ENCODE measurements around the gene PAX5.

PAX5 gene

DNA sequence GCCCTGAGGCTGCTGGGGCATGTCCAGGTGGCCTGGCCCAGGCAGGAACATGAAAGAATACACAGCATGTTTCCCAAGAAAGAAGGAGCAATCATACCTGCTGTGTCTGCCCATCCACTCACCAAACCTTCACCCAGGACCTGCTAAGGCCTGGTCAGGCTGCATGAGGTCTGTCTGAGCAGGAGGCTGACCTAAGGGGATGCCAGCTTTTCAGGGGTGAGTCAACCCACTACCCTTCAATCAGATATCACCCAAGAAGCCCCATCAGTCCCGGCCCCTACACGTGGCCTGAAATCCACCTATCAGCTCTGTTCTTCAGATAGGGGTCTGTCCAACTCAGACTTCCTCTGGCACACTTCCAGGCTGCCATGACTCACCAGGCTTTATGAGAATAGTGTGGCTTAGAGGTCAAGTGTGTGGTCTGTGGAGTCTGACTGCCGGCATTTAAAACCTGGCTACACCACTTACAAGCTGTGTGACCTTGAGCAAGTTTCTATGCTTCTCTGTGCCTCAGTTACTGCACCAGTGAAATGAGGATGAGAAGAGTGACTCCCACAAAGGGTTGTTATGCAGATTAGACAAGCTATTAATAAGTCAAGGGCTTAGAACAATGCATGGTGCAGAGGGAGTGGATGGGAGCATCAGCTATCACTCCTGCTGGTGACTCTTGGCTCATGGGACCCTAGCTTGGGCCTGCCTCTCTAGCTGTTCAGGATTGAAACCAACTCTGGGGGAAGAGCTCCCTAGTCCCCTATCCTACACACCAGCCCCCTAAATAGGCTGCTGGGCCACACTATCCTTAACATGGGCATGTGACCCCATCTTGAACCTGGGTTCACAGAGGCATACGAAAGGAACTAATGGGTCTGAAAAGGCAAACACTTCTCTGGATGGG, 130.3 kb downstream of the PAX5 start:
- no peaks in the 10 kb centered on the region for H3K9me3 ChIP-seq (ENCODE audit: control insufficient read depth, low read length)
- H3K4me1 ChIP-seq (ENCODE audit: control insufficient read depth, insufficient read depth, low read length): no peaks in the 10 kb centered on the region
- H3K27ac ChIP-seq (ENCODE audit: insufficient read depth, low read depth, low read length, poor library complexity, severe bottlenecking): no peak overlapping the region
- H3K27me3 ChIP-seq (ENCODE audit: control insufficient read depth, insufficient read depth, low read length, poor library complexity, severe bottlenecking): no peaks in the 10 kb centered on the region
- no peaks in the 10 kb centered on the region for H3K36me3 ChIP-seq (ENCODE audit: control insufficient read depth, insufficient read depth, low read length)
- H3K4me3 ChIP-seq (ENCODE audit: insufficient read depth, low read depth, low read length): no peak overlapping the region
- 88 to 94% methylated on average over 4 of the region's 4 CpGs for WGBS, 2 experiments

DNA sequence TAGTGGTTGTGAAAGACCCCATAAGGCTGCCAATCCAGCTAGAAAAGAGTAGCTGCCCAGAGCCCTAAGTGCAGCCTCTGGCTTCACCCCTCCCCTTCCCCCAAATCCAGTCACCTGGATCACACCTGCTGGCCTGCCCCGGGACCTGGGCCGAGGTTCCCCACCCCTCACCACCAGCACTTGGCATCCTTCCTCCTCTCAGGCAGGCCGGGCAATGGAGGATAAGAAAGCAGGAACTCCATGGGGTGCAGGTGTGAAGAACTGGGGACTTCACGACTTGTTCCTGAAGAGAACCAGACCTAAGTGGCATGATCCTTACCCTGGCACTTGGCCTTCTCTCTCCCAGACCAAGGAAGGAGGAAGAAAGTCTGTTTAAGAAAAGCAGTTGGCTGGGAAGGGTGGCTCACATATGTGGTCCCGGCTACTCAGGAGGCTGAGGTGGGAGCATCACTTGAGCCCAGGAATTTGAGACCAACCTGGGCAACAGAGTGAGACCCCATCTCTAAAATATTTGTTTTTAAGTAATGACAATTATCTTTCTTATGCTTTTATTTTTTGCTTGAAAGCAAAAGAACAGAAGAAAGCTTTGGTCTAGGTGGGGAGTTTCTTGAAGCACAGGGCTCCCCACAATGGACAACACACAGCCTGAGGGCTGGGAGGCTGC, 131.1 kb downstream of the PAX5 start:
- H3K27ac ChIP-seq (ENCODE audit: insufficient read depth, low read depth, low read length, poor library complexity, severe bottlenecking): no peak overlapping the region
- no peaks in the 10 kb centered on the region for H3K36me3 ChIP-seq (ENCODE audit: control insufficient read depth, insufficient read depth, low read length)
- H3K4me3 ChIP-seq (ENCODE audit: insufficient read depth, low read depth, low read length): no peak overlapping the region
- no peaks in the 10 kb centered on the region for H3K9me3 ChIP-seq (ENCODE audit: control insufficient read depth, low read length)
- 81 to 91% methylated on average over 5 of the region's 5 CpGs for WGBS, 2 experiments
- no peaks in the 10 kb centered on the region for H3K27me3 ChIP-seq (ENCODE audit: control insufficient read depth, insufficient read depth, low read length, poor library complexity, severe bottlenecking)
- H3K4me1 ChIP-seq (ENCODE audit: control insufficient read depth, insufficient read depth, low read length): no peaks in the 10 kb centered on the region

DNA sequence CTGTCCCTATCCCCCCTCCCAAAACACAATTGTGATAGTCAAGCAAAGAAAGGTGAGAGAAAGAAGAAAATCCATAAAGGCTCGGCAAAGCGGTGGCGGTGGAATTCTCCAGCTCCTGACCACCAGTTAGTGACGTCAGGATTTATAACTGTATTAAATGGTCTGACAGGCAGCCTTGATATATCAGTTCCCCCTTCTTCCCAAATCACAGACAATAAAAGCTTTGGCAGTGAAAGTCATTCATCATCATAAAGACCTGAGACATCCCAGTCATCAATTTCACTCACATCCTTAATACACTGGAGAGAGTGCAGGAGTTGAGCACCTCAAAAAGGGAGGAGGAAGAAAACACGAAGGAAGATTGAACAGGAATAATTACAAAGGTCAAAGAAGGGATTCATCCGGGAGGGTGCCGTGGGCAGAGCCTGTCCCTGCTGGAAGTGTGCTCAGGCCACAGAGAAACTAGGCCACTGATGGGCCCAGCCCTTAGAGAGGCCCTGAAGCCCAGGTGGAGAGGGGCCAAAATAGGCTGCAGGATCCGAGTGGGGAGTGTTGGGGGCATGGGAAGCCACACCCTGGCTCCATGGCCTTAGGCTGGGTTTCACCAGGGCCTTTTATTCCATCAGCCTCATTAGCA, 131.9 kb downstream of the PAX5 start:
- Histone ChIP-seq H3K27me3 (ENCODE audit: control insufficient read depth, insufficient read depth, low read length, poor library complexity, severe bottlenecking) (no peaks in the 10 kb centered on the region), H3K36me3 (ENCODE audit: control insufficient read depth, insufficient read depth, low read length) (no peaks in the 10 kb centered on the region), H3K4me1 (ENCODE audit: control insufficient read depth, insufficient read depth, low read length) (no peaks in the 10 kb centered on the region), H3K9me3 (ENCODE audit: control insufficient read depth, low read length) (no peaks in the 10 kb centered on the region), H3K27ac (ENCODE audit: insufficient read depth, low read depth, low read length, poor library complexity, severe bottlenecking) (no peak overlapping the region), H3K4me3 (ENCODE audit: insufficient read depth, low read depth, low read length) (no peak overlapping the region)
- WGBS, 2 experiments: 91% methylated on average over 8 of the region's 8 CpGs

DNA sequence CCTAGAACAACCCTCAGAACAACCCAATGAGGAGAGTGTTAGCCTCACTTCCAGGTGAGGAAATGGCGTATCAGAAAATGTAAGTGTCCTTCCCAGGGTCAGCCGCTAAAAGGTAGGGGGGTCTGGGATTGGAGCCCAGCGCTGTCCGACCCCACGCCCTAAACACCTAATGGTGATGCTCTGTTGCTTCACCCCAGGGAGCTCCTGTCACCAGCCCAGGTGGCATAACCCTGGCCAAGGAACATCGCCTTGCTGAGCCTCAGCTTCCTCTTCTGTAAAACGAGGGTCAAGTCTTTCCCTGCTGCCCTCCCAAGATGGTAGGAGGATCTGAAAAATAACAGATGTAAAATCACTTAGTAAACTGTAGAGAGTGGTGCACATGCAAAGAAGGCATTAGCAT, 132.5 kb downstream of the PAX5 start:
- 90 to 91% methylated on average over 7 of the region's 7 CpGs for WGBS, 2 experiments
- Histone ChIP-seq H3K4me1 (ENCODE audit: control insufficient read depth, insufficient read depth, low read length) (no peaks in the 10 kb centered on the region), H3K36me3 (ENCODE audit: control insufficient read depth, insufficient read depth, low read length) (no peaks in the 10 kb centered on the region), H3K27me3 (ENCODE audit: control insufficient read depth, insufficient read depth, low read length, poor library complexity, severe bottlenecking) (no peaks in the 10 kb centered on the region), H3K9me3 (ENCODE audit: control insufficient read depth, low read length) (no peaks in the 10 kb centered on the region), H3K4me3 (ENCODE audit: insufficient read depth, low read depth, low read length) (no peak overlapping the region), H3K27ac (ENCODE audit: insufficient read depth, low read depth, low read length, poor library complexity, severe bottlenecking) (no peak overlapping the region)

DNA sequence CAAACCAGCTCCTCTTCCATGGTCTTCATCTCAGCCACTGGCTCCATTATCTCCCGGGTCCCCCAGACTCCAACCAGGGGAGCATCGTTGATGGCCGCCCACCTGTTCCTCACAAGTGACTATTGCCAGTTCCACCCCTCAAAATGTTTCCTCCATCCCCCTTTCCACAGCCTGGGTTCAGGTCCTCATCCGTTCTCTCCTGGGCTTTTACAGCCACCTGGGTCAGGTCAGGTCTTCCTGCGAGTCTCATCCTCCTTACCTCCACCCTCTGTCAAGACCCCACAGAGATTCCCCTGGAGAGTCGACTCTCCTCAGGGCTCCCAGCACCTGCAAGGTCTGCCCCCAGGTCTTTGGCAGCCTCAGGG, 133.2 kb downstream of the PAX5 start:
- Histone ChIP-seq H3K36me3 (ENCODE audit: control insufficient read depth, insufficient read depth, low read length) (no peaks in the 10 kb centered on the region), H3K27me3 (ENCODE audit: control insufficient read depth, insufficient read depth, low read length, poor library complexity, severe bottlenecking) (no peaks in the 10 kb centered on the region), H3K4me1 (ENCODE audit: control insufficient read depth, insufficient read depth, low read length) (no peaks in the 10 kb centered on the region), H3K9me3 (ENCODE audit: control insufficient read depth, low read length) (no peaks in the 10 kb centered on the region), H3K27ac (ENCODE audit: insufficient read depth, low read depth, low read length, poor library complexity, severe bottlenecking) (no peak overlapping the region), H3K4me3 (ENCODE audit: insufficient read depth, low read depth, low read length) (no peak overlapping the region)
- 93% methylated on average over 6 of the region's 6 CpGs for WGBS, 2 experiments

DNA sequence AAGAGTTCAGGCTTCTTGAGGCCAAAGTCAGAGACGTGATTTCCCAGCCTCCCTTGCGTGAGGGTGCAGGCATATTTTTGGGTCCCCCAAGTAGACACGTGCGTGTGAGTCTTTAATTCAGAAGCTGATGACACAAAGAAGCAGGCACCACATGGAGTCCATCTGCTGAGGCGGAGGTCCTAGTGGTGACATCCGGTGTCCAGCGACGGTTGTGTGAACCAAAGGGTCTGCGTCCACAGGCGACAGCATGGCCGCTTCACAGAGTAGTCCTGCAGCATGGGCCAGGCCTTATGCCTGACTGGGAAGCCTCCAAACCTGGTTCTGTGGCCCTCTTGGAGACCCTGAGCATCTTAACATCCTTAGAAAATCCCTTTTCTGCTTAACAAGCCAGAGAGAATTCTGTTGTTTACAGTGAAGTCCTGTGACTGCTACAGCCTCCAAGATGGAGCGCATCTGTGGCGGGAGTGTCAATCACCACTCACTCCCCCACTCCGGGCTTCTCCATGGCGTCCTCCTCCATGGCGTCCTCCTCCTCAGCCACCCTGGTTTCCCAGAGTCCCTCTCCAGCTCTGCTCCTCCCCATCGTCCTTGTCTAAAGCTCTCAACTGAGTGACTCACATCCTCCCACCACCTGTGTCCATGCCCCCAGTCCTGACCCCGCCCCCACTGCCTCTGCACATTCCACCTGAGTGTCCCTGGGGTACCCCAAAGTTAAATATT, 133.8 kb downstream of the PAX5 start:
- H3K36me3 ChIP-seq (ENCODE audit: control insufficient read depth, insufficient read depth, low read length): no peaks in the 10 kb centered on the region
- H3K9me3 ChIP-seq (ENCODE audit: control insufficient read depth, low read length): no peaks in the 10 kb centered on the region
- H3K27ac ChIP-seq (ENCODE audit: insufficient read depth, low read depth, low read length, poor library complexity, severe bottlenecking): no peak overlapping the region
- no peaks in the 10 kb centered on the region for H3K4me1 ChIP-seq (ENCODE audit: control insufficient read depth, insufficient read depth, low read length)
- WGBS, 2 experiments: 92 to 93% methylated on average over 18 of the region's 18 CpGs
- H3K4me3 ChIP-seq (ENCODE audit: insufficient read depth, low read depth, low read length): no peak overlapping the region
- no peaks in the 10 kb centered on the region for H3K27me3 ChIP-seq (ENCODE audit: control insufficient read depth, insufficient read depth, low read length, poor library complexity, severe bottlenecking)

DNA sequence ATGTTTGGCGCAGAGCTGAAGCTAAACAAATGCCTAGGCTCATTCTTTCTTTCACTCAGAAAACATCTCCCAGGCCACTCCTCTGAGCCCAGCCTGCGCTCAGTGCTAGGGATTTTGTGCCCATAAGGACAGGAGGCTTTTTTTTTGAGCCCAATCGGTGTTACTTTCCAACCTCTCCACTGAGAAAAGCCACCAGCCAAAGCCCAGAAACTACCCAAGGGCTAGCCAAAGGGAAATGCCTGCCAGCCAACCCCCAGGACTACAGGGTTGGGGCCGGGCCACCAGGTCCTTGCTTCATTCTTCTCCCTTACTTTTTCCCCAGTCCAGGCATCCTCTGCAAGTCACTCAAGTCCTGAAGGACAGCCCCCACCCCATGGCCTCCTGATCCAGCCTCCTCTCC, 134.7 kb downstream of the PAX5 start:
- 94% methylated on average over 4 of the region's 4 CpGs for whole genome bisulfite sequencing, 2 experiments
- H3K4me3 ChIP-seq (ENCODE audit: insufficient read depth, low read depth, low read length): no peak overlapping the region
- H3K27ac ChIP-seq (ENCODE audit: insufficient read depth, low read depth, low read length, poor library complexity, severe bottlenecking): no peak overlapping the region
- H3K4me1 ChIP-seq (ENCODE audit: control insufficient read depth, insufficient read depth, low read length): no peaks in the 10 kb centered on the region
- no peaks in the 10 kb centered on the region for H3K27me3 ChIP-seq (ENCODE audit: control insufficient read depth, insufficient read depth, low read length, poor library complexity, severe bottlenecking)
- H3K9me3 ChIP-seq (ENCODE audit: control insufficient read depth, low read length): no peaks in the 10 kb centered on the region
- H3K36me3 ChIP-seq (ENCODE audit: control insufficient read depth, insufficient read depth, low read length): no peaks in the 10 kb centered on the region

DNA sequence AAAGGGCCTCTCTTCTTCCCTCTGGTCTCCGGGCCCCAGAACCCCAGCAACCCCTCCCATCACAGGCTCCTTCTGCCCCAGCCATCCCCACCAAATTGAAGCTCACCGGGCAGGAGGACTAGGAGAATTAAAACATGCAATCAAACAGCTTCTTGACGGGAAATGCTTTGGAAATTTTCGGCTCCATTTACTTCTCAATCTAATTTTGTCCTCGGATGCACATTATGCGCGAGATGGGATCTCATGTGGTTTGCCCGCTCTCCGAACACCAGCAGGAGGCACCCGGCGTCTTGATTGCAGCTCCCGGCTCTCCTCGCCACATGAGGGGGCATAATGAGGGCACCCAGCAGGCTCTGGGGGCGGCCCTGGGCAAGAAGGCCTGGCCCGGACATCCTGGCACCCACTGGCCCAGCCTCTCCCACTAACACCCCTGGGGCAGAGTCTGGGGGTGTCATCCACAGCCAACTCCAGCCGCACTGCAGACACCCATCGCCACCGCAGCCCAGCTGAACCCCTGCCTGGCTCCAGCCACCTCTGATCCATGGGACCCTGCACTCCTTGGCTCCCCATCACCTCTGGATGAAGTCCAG, 135.5 kb downstream of the PAX5 start:
- Histone ChIP-seq H3K4me3 (ENCODE audit: insufficient read depth, low read depth, low read length) (no peak overlapping the region), H3K9me3 (ENCODE audit: control insufficient read depth, low read length) (no peaks in the 10 kb centered on the region), H3K27me3 (ENCODE audit: control insufficient read depth, insufficient read depth, low read length, poor library complexity, severe bottlenecking) (no peaks in the 10 kb centered on the region), H3K4me1 (ENCODE audit: control insufficient read depth, insufficient read depth, low read length) (no peaks in the 10 kb centered on the region), H3K27ac (ENCODE audit: insufficient read depth, low read depth, low read length, poor library complexity, severe bottlenecking) (no peak overlapping the region), H3K36me3 (ENCODE audit: control insufficient read depth, insufficient read depth, low read length) (no peaks in the 10 kb centered on the region)
- WGBS, 2 experiments: 90 to 91% methylated on average over 18 of the region's 18 CpGs

DNA sequence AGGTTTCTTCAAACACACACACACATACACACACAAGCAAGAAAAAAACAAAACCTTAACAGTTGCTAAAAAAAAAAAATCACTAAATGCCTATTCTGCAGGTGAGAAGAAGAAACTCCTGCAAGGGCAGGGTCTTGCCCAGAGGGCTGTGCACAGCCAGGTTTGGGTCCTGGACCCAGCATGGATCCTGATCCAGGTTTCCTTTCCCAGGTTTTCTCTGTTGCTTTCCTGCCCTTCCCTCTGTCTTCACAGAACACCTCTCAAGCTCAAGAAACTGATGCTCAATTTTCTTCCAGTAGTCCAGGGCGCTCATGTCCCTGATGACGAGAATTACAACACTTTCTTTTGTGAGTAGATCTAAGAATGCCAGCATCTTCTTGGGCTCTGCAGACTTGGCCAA, 136.6 kb downstream of the PAX5 start:
- Histone ChIP-seq H3K27ac (ENCODE audit: insufficient read depth, low read depth, low read length, poor library complexity, severe bottlenecking) (no peak overlapping the region), H3K4me3 (ENCODE audit: insufficient read depth, low read depth, low read length) (no peak overlapping the region), H3K4me1 (ENCODE audit: control insufficient read depth, insufficient read depth, low read length) (no peaks in the 10 kb centered on the region), H3K27me3 (ENCODE audit: control insufficient read depth, insufficient read depth, low read length, poor library complexity, severe bottlenecking) (no peaks in the 10 kb centered on the region), H3K36me3 (ENCODE audit: control insufficient read depth, insufficient read depth, low read length) (no peaks in the 10 kb centered on the region), H3K9me3 (ENCODE audit: control insufficient read depth, low read length) (no peaks in the 10 kb centered on the region)
- 38 to 44% methylated on average over 2 of the region's 2 CpGs for WGBS, 2 experiments
